GM19240 (cell line): ENCODE results near the gene UQCR10.
A peak's percentile ranks its signal among the peaks of the same experiment; 100 is the strongest.

Experiments used
- DNase-seq: peaks from one replicate; pipeline ENCODE4 v3.0.0; 2011; ENCODE audit warnings: low spot score; ENCODE audit not compliant: insufficient read length

Gene UQCR10

DNA sequence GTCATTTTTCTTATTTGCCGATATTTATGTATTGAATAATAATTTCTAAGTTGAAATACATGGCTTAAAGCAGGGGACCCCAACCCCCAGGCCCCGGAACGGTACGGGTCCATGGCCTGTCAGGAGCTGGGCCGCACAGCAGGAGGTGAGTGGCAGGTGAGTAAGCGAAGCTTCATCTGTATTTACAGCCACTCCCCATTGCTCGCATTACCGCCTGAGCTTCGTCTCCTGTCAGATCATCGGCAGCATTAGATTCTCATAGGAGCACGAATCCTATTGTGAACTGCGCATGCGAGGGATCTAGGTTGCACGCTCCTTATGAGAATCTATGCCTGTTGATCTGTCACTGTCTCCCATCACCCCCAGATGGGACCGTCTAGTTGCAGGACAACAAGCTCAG lies 4.9 kb upstream of the UQCR10 start:
- DNase-seq: no peak

DNA sequence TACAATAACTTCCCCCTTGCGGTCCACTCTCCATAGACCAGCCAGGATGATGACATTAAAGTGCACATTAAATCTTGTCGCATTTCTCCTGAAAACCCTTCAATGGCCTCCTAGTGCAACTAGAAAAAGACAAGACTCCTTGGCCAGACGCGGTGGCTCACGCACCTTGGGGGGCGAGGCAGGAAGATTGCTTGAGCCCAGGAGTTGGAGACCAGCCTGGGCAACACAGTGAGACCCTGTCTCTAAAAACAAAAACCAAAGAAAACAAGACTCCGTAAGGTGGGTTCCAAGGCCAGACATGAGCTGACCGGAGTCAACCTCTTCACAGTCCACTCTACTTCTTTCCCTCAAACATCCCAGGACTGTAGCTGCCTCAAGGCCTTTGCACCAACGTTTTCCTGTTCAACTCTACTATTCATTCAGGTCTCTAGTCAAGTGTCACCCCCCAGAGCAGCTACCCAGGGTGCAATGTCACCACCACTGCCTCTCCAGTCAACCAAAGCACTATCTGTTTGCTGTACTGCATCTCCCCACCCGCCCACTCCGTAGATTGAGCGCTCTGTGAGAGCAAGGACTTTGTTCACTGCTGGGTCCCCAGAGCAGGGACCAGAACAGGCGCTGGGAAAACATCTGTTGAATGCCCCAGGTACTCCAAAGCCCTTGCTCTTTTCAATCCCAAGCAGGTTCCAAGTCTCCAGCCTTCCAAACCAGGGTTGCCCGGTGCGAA lies 1.1 kb upstream of the UQCR10 start:
- peak; percentile 19 for DNase-seq

DNA sequence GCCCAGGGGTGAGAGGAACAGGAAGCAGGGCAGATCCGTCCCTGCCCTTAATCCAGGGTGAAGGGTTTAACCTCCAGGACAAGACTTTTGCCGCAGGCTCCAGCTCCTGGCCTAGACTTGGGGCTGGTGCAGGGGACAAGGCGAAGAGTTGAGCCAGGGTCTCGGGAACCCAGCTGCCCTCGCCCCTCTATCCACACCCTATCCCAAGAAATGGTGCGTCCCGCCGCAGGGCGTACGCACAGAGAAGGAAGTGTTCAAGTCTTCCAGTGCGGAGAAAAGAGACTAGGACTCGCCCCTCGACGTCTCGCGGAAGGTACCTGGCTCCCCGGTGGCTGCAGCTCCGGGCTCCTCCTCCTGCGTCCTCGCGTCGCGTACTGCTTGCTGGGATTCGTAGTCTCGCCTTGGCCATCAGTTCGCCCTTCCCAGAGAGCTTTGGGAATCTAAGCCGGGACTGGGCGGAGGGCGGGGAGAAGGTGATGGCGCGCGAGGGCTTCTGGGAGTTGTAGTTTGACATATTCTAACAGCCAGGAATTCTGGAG lies 468 bp upstream of the UQCR10 start, which contains the start of gene ZMAT5:
ZMAT5 (minus strand) TSS at position 376 of the 539 bp plus-strand sequence. CDS start 18,463 bp downstream, outside the sequence.
- DNase-seq: peak; percentile 99

DNA sequence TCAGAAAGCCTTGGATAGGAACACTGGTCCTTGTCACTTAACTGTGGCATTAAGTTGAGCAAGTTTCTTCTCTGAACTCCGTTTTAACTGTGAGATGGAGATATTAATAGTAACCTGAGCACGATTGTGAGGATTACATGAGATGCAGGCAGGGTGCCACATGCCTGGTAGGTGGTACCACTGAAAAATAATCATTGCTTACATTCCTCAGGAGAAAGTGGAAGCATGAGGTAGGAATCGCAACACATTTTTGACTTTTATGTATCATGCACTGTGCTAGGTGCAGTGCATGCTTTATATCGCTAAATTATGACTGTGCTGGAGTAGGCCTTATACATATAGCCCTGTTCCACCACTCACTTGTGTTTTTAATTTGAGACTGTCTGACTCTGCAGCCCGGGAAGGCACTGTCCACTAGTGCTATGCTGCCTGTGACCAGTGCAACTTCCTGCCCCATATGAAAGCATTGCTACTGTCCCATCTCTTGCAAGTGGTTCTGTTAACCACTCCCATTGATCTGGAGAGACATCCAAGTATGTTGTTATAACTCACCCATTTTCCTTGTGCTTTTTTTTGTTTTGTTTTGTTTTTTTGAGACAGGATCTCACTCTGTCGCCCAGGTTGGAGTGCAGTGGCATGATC lies 1.0 kb downstream of the UQCR10 start:
- DNase-seq: no peak

DNA sequence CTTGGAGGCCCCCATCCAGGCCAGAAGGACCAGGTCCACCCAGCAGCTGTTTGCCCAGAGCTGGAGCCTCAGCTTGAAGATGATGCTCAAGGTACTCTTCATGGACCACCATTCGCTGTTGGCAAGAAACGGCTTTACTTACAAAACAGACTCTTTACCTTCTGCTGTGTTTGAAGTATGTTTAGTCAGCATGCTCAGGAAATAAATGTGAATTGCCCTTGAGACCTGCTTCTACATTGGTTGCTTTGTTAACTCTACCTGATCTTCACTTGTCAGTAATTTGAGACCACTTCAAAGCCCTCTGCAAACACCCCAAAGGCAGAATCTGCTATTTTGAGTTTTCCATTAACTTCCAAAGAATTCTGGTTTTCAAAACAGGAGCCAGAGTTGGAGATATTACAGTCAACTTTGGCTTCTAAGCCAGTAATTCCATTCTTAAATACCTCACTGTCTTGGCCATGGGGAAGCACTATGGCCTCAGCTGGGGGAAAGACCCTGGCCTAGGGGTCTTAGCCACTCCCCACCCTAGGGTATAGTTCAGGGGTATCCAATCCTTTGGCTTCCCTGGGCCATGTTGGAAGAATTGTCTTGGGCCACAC lies 2.7 kb downstream of the UQCR10 start:
- DNase-seq: no peak

DNA sequence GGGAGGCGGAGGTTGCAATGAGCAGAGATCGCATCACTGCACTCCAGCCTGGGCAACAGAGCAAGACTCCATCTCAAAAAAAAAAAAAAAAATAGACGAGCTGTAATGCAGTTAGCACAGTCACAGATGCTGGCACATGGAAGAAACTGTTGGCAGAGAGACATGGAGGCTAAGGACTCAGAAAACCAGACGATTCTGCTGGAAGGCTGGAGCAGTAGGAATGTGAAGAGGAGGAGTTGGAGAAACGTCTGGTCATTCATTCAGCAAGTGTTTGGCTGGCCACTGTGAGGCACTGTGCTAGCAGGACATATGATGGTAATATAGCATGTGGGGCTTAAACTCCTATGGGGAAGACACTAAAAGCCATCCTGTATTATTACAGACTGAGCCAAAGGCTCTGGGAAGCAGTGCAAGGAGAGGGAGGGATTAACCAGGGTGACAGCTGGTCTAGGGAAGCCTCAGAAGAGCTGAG lies 5.0 kb downstream of the UQCR10 start:
- DNase-seq: no peak

DNA sequence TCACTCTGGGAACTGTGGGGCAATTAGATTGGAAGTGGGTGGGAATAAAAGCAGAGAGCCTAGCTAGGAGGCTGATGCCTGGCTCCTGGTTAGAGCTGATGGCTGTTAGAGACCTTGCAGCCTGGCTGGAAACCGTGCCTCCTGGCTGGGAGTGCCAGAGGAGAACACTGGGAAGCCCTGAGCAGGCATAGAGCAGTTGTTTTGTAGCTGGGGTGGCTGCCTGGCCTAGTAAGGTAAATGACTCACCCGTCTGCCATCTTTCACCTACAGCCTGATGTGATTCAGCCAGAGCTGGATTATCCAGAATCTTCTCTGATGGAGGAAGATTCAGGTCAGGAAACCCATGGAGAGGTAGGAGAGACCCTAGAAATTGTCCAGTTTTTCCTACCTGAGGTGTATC lies 6.1 kb downstream of the UQCR10 start:
- no peak for DNase-seq

DNA sequence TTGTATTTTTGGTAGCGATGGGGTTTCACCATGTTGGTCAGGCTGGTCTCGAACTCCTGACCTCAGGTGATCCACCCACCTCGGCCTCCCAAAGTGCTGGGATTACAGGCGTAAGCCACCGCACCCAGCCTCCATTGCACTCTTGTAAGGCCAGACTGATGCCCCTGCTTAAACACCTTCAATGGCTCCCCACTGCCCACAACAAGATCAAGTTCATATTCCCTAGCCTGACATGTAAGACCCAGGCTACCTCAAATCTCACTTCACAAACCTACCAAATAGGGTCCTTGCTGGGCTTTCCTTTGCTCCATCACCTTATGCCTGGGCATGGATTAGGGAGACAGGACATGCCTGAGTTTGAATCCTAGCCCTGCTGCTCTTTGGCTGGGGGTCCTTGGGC lies 13.1 kb downstream of the UQCR10 start:
- no peak for DNase-seq

DNA sequence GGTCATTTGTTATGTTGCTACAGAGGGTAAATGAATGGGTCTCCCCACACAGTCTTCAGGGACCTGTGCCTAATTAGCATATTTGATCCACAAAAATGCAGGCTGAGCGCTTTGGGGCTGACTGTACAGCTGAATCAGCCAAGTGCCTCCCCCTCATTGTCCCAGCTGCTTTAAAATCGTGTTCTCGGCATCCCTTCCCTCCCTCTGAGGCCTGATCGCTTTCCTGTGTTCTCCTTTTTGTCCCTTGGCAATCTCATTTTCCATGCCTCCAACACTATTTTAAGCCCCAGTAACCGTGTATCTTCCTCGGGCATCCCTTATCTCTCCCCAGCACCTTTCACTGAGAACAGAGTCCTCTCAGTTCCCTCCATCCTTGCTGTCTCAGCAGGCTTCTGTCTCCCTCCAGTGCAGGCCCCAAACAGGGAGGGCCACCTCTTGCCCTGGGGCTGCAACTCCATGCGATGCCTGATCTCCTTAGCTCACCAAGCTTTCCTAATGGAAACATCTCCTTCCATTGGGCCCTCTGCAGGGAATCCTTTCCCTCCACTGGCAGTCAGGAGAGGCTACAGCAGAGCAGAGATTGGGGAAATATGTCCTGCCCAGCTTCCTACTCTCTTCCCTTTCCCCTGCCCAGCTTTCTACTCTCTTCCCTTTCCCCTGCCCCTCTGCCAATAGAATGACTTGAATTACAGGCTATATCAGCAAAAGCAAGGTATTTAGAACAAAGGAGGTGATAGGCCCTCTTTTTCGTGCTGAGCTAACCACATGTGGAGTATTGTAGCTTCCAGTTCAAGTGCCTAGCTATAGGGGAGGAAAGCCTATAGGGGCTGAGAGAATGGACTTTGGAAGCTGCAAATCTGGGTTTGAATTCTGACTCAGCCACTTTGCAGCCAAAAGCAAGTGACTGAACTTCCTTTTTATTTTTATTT lies 13.8 kb downstream of the UQCR10 start:
- no peak for DNase-seq

DNA sequence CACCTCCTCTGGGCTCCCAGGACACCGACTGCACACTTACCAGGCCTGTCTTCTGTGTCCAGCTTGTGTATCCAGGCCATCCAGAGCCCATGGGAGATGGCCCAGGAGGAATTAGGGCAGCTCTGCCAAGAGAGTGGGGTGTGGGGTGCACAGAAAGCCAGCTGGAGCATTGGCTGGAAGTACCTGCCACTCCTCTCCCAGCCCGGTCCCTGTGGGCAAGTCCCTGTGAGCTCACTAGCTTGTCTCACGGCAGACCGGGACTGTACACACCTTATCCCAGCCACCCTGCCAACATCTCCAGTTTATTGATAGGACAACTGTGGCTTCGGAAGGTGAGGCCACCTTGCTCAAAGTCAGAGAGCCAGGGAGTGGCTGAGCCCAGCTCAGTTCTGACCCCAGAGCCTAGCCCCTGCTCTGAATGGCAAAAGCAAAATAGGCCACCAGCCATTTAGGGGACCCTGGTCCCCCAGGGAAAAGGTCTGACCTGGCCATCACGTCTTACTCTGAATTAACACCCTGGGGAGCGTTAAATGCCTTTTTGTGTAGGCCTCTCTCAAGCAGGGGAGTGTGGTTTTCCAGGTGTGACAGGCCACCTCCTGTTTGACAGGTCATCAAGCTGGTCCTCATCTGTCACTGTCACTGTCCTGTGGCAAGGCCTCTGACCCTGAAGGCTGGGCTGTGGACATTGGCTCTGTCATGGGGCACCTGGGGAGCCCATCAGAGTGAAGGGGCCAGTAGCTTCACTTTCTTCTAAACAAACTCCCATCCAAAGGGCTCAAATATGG lies 15.1 kb downstream of the UQCR10 start:
- no peak for DNase-seq

DNA sequence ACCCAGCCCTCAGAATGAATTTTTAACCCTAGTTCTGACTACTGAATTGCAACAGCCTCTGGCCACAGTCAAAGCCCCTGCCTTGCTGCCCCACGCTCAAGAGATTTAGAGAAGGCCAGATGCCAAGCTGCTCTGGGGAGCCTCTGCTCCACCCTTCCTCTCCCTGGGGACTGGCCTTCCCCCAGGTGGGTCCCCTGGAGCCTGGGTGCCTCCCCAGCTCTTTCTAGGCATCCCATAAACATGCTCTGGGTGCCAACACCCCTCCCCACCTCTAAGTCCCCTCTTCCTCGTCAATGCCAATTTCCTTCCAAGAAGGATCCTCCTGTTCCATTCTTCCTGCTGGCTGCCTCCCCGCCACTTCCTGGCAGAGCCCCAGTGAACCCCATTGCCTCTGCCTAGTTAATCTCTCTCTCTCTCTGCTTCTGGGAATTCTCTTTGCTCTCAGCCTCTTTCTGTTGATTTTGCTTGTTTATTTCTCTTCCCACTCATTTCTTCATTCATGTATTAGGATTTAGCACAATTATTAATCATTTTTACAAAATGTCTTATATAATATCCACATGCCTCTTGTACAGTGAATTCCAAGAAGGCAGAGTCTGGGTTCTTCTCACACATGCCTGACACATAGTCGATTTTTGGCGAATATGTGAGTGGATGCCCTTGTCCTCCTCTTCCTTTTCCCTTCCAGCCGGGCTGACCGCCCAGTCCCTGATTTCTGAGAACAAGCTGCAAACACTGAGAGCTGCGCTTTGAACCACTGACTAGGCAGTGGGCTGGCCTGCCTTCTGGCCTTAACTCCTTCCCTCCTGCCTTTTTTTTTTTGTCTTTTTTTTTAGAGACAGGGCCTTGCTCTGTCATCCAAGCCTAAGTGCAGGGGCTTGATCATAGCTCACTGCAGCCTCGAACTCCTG lies 17.5 kb downstream of the UQCR10 start:
- DNase-seq: no peak

DNA sequence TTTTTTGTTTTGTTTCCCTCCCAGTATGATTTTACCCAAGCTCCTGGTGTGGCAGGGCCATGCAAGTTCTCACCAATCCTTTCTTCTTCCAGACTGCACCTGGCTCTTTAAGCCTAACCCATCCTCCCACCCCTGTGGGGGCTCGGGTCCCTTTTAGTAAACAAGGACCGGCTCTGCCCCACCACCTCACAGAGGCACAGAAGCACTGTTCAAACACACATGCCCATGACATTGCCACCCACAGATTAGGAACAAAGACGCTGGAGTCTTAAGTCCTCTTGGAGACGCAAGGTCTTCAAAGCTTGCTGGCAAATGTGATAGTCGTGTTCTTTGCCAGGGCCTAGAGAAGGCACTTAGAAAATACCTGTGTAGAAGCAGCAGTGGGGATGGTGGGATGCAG lies 18.9 kb downstream of the UQCR10 start:
- DNase-seq: no peak

DNA sequence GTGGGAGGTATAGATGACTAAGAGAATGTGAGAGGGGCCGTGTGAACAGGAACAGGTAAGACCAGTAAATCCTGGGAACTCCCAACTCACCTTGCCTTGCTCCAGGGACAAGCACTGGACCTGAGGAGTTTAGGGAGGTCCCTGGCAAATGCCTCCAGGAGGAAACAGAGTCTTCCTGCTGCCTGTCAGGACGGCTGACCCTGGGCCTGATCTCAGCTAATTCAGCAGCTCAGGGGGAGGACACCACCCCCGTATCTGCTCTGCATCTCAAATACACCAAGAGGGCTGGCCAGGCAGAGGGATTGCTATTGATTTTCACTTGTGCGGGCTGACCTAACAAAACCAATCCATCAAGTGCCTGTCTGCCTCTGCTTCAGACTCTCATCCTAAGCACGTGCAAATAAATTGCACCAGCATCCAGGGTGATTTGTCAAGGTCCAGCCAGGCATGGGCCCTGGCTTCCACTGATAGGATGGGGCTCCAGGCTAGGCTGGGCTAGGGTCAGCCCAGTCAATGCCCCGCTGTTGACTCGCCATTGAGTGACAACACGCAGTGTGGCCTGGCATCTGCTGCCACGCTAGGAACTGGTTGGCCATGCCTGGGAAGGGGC lies 20.3 kb downstream of the UQCR10 start:
- no peak for DNase-seq

DNA sequence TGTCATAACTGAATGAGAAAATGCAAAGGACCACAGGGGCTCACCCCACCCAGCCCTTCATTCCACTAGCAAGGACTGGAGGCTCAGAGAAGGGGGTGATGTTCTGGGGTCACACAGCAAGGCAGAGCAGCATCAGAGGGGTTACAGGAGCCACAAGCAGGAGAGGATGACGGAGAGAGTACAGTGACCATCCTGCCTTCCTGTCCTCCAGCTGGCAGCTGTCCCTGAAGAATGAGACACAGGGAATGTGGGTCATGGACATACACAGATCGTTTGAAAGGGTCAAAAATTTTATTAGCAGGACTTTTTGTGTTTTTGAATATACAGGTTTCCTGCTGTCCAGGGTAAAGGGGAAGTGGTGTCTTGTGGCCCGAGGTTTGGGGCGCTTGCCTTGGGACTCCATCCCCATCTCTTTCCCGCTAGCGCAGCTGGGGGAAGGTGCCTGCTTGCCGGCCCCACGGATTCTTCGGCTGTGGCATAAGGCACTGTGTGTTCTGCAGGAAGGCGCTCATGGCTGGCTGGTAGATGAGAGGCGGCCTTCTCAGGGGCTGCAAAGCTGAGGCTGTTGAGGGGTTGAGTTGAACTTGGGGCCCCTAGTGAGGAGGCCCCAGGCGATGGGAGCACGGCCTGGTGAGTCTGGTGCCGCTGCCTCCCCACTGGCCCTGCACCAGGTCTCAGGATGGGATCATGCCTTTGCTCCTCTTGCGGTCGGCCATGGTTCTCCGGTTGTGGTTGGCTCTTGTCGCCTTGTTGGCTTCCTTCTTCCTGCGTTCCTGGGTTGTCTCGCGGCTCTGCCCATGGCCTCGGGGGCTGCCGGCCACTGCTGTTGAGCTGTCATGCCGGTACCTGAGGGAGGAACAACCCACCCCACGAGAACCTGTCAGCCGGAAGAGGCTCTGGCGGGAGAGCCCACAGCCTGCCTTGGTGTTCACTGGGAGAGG lies 21.4 kb downstream of the UQCR10 start:
- DNase-seq: no peak

DNA sequence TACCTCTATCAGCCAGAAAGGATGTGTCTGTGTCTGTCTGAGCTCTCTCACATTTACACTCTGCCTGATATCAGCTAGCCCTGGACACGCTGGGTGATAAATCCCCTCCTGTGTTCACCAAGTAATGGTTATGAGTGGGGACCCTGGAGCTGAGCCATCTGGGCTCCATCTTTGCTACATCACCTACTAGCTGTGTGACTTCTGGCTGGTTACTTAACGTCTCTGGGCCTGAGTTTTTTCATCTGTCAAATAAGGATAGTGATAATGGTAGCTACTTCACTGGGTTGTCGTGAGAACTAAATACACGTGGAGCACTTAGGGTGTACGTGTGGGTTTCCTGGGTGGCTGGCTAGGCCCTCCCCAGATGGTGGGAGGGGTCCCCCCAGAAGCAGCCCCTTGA lies 22.9 kb downstream of the UQCR10 start:
- DNase-seq: no peak

DNA sequence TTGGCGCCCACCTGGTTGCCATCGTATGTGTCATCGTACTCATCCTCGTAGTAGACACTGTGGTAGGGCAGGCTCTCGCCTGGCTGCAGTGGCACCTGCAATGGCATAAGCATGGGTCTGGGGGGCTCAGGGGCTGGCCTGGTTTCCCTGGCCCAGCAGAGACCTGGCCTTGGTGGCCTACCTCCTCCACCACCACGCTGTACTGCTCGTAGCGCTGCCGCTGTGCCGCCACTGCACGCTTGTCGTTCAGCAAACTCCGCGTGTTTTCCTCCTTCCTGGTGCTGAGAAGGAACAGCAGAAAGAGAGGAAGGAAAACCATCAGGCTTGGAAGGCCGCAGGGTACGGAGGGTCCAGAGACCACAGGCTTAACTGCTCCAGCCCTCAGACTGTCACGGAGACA lies 26.2 kb downstream of the UQCR10 start:
- DNase-seq: no peak

DNA sequence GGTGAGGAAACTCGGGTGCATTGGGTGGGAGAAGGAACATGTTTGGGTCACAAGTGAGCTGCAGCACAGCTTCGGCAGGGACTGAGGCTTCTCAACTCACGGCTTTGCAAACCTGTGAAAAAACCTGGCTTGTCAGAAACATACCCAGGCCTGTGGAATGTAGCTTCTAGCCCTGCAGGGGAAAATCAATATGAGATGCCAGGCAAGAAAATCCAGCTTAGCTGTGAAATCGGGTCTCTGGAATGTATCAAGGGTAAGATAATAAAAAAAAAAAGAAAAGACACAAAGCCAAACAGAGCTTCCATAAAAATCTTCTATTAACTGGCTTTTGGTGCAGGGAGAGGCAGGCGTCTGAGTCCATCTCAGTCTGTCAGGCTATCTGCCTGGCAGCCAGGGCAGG lies 28.5 kb downstream of the UQCR10 start:
- DNase-seq: no peak

DNA sequence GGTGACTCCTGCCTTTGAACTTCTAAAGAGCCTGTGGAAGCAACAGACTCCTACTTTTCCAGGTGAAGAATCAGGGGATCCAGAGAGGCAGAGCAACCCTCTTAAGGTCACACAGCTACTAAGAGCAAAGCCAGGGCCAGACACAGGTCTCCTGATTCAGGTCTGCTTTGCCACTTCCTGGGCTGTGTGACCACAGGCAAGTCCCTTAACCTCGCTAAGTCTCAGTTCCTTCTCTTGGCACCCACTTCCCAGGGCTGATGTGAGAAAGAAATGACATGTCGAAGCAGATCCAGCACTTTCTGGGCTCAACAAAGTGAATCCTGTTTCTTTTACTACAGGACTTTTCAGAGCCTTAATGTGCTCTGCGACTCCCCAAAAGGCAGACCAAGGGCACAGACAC lies 30.2 kb downstream of the UQCR10 start:
- DNase-seq: no peak
